Keratinocyte (primary cell): Measurements from ENCODE around the gene NCK1. TPM values are rescaled to one million over a fixed set of nuclear protein-coding genes. Genes with fewer than 3 reads are reported as not detected.

Experiments
- DNase-seq: peaks from one replicate; pipeline ENCODE4 v3.0.0-alpha.2; 2011; ENCODE audit warnings: low read depth, missing footprints, low spot score
- FAIRE-seq: peaks from 2 replicates; lab custom pipeline; 2011; peaks lifted over from hg19 to GRCh38; lab: Jason Lieb, UNC
- H2AFZ ChIP-seq: 2 replicates; pipeline ENCODE4 v1.6.0; 2012; ENCODE audit warnings: low read length, control low read depth, inconsistent platforms; ENCODE audit not compliant: control insufficient read depth
- H3K27ac ChIP-seq: 2 replicates; pipeline ENCODE4 v1.5.1; 2011; ENCODE audit warnings: low read length; ENCODE audit not compliant: control insufficient read depth, insufficient read depth
- H3K27me3 ChIP-seq: 3 replicates; pipeline ENCODE4 v1.6.0; 2011; ENCODE audit warnings: low read length; ENCODE audit not compliant: control insufficient read depth, insufficient read depth; ENCODE audit errors: extremely low read depth
- H3K36me3 ChIP-seq, 2 experiments: 2 replicates in 1 of 2; 3 replicates in 1 of 2; pipeline ENCODE4 v1.5.1; 2011; ENCODE audit warnings: low read length in 2 of 2, mild to moderate bottlenecking in 1 of 2; ENCODE audit not compliant: control insufficient read depth in 2 of 2, insufficient read depth in 2 of 2; ENCODE audit errors: extremely low read depth in 1 of 2
- H3K4me1 ChIP-seq: 3 replicates; pipeline ENCODE4 v1.5.1; 2011; ENCODE audit warnings: low read length; ENCODE audit not compliant: control insufficient read depth, insufficient read depth; ENCODE audit errors: extremely low read depth
- H3K4me2 ChIP-seq: 3 replicates; pipeline ENCODE4 v1.6.0; 2011; ENCODE audit warnings: low read depth, low read length; ENCODE audit not compliant: control insufficient read depth, insufficient read depth; ENCODE audit errors: extremely low read depth
- H3K4me3 ChIP-seq, 3 experiments: fragments of 200-600 bp in 1 of 3; sonication (generic) in 1 of 3; 2 replicates in 2 of 3; 3 replicates in 1 of 3; pipeline ENCODE4 v1.5.1; 2011 to 2016; ENCODE audit warnings: low read length in 3 of 3, mild to moderate bottlenecking in 3 of 3, control low read depth in 2 of 3, inconsistent platforms in 1 of 3, low read depth in 1 of 3, mixed read lengths in 1 of 3, mixed run types in 1 of 3, moderate library complexity in 1 of 3; ENCODE audit not compliant: control insufficient read depth in 2 of 3, insufficient read depth in 2 of 3; ENCODE audit errors: extremely low read depth in 1 of 3
- H3K79me2 ChIP-seq: 2 replicates; pipeline ENCODE4 v1.6.0; 2012; ENCODE audit warnings: low read length; ENCODE audit not compliant: control insufficient read depth, insufficient read depth
- H3K9ac ChIP-seq: 3 replicates; pipeline ENCODE4 v1.6.0; 2011; ENCODE audit warnings: low read length; ENCODE audit not compliant: control insufficient read depth, insufficient read depth; ENCODE audit errors: extremely low read depth
- H3K9me1 ChIP-seq: 3 replicates; pipeline ENCODE4 v1.6.0; 2011; ENCODE audit warnings: low read length; ENCODE audit not compliant: control insufficient read depth, insufficient read depth; ENCODE audit errors: extremely low read depth
- H3K9me3 ChIP-seq: 2 replicates; pipeline ENCODE4 v1.5.1; 2012; ENCODE audit warnings: low read depth, low read length; ENCODE audit not compliant: control insufficient read depth
- H4K20me1 ChIP-seq: 3 replicates; pipeline ENCODE4 v1.6.0; 2011; ENCODE audit warnings: low read length; ENCODE audit not compliant: control insufficient read depth, insufficient read depth; ENCODE audit errors: extremely low read depth
- EZH2 ChIP-seq: IDR thresholded peaks from one replicate; pipeline ENCODE4 v1.6.1; 2012; ENCODE audit warnings: inconsistent platforms, mild to moderate bottlenecking, low read length, moderate library complexity
- dilution Hi-C: fragments of 300-500 bp; cut with MboI; formaldehyde crosslinking; loops from one replicate; pipeline ENCODE4 v1.7.0; 2020; ENCODE audit warnings: low sequenced_read_pairs; ENCODE audit not compliant: extremely low pct_ligation_motif_present
- polyA plus RNA-seq, 5 experiments: library from polyadenylated mRNA; depleted of rRNA in 3 of 5; stranded (reverse) in 3 of 5; stranded (forward) in 1 of 5; unstranded in 1 of 5; fragments of >200 nt; gene quantifications; 1 replicate in 1 of 5; 2 replicates in 3 of 5; 3 replicates in 1 of 5; pipeline versions ENCODE4 v1.2.1 to v1.2.3, GENCODE V29; 2011 to 2012; ENCODE audit warnings: missing spikeins in 2 of 5, low read depth in 1 of 5, low replicate concordance in 1 of 5
- TF ChIP-seq, protein P1 (sequence below), 3 experiments: IDR thresholded peaks in 1 of 3; conservative IDR thresholded peaks in 1 of 3; optimal IDR thresholded peaks in 1 of 3; 2 replicates in 2 of 3; 3 replicates in 1 of 3; pipeline versions ENCODE3 to v1.5.1; 2011; ENCODE audit warnings: low read length in 3 of 3, mild to moderate bottlenecking in 3 of 3, moderate library complexity in 2 of 3, control low read depth in 1 of 3, inconsistent platforms in 1 of 3; ENCODE audit not compliant: insufficient read depth in 2 of 3; ENCODE audit errors: extremely low read depth in 1 of 3

NCK1 gene
- polyA plus RNA-seq, 1 donor (not counting 4 experiments of a cell fraction or from before 2014, with no cell fraction given), result 57.9 TPM

DNA sequence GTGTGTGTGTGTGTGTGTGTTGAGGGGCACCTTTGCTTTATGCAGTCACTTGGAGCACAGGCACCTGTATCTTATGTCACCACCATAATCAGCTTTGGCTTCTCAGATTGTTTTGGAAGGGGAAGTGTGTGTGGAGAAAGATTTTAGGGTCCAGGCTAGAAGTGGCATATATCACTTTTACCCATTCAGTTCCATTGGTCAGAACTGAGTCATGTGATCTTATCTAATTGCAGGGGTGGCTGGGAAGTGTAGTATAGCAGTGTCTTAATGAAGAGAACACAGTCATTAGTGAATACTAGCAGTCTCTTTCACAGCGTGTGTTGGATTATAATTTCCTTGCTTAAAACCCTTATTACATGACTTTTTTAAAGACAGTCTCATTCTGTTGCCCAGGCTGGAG lies 20.6 kb downstream of the NCK1 start:
- Histone ChIP-seq H3K27ac (no peak overlapping the region), H3K9me3 (no peaks in the 10 kb centered on the region), H3K4me1 (no peaks in the 10 kb centered on the region), H3K27me3 (no peaks in the 10 kb centered on the region), H3K9ac (no peak overlapping the region), H2AFZ (no peak overlapping the region), H3K9me1 (no peaks in the 10 kb centered on the region), H4K20me1 (no peaks in the 10 kb centered on the region), H3K36me3 (no peaks in the 10 kb centered on the region), H3K4me2 (no peak overlapping the region), H3K79me2 (peaks cover 87% of the 10 kb centered on the region), H3K4me3 (no peak overlapping the region)
- TF ChIP-seq EZH2, result no peak
- TF ChIP-seq, protein P1, sequence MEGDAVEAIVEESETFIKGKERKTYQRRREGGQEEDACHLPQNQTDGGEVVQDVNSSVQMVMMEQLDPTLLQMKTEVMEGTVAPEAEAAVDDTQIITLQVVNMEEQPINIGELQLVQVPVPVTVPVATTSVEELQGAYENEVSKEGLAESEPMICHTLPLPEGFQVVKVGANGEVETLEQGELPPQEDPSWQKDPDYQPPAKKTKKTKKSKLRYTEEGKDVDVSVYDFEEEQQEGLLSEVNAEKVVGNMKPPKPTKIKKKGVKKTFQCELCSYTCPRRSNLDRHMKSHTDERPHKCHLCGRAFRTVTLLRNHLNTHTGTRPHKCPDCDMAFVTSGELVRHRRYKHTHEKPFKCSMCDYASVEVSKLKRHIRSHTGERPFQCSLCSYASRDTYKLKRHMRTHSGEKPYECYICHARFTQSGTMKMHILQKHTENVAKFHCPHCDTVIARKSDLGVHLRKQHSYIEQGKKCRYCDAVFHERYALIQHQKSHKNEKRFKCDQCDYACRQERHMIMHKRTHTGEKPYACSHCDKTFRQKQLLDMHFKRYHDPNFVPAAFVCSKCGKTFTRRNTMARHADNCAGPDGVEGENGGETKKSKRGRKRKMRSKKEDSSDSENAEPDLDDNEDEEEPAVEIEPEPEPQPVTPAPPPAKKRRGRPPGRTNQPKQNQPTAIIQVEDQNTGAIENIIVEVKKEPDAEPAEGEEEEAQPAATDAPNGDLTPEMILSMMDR (optimal IDR thresholded peaks at IDR 0.05 in 1 of 3, IDR thresholded peaks at IDR 0.05 in 1 of 3, conservative IDR thresholded peaks at IDR 0.05 in 1 of 3; ENCODE audit: extremely low read depth in 1 of 3, insufficient read depth in 2 of 3, low read length in 3 of 3), result no peak
- FAIRE-seq (no peak), DNase-seq (no peak)
- dilution Hi-C loops, result no loop called here

DNA sequence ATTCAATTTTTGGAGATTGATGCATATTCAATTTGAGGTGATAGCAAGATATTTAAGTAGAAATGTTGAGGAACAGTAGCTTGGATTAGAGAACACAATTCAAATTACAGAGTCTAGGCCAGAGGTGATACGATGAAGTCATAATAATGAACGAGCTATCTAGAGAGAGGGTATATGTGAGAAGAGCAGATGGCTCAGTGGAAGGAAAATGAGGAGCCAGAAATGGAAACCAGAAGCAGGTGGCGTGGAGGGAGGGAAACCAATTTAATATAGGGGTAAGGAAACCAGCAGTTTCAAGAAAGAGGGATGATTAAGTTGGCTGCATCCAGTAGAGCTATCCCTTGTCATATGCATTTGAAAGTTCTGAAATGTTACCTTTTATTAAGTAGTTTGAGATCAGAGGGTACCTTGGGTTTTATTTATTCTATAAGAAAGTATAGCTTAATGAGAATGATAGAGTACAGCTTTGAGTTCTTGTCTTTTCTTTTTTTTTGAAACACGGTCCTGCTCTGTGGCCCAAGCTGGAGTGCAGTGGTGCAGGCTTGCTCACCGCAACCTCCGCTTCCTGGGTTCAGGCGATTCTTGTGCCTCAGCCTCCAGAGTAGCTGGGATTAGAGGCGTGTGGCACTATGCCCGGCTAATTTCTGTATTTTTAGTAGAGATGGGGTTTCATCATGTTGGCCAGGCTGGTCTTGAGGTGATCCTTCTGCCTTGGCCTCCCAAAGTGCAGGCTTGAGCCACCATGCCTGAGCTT lies 22.1 kb downstream of the NCK1 start:
- Histone ChIP-seq H3K27me3 (no peaks in the 10 kb centered on the region), H4K20me1 (no peaks in the 10 kb centered on the region), H3K9me3 (no peaks in the 10 kb centered on the region), H3K36me3 (no peaks in the 10 kb centered on the region), H3K79me2 (peaks cover 85% of the 10 kb centered on the region), H3K27ac (no peak overlapping the region), H2AFZ (no peak overlapping the region), H3K9ac (no peak overlapping the region), H3K4me3 (no peak overlapping the region), H3K4me2 (no peak overlapping the region), H3K4me1 (no peaks in the 10 kb centered on the region), H3K9me1 (no peaks in the 10 kb centered on the region)
- TF ChIP-seq, protein P1 (optimal IDR thresholded peaks at IDR 0.05 in 1 of 3, IDR thresholded peaks at IDR 0.05 in 1 of 3, conservative IDR thresholded peaks at IDR 0.05 in 1 of 3; ENCODE audit: extremely low read depth in 1 of 3, insufficient read depth in 2 of 3, low read length in 3 of 3), result no peak
- no peak for TF ChIP-seq EZH2
- dilution Hi-C loops, result no loop called here
- FAIRE-seq (no peak), DNase-seq (no peak)
